HepG2 (cell line): ENCODE measurements around the gene CORO7. TPM values are rescaled to one million over a fixed set of nuclear protein-coding genes. Genes with fewer than 3 reads are reported as not detected.

Experiments used
- EEA1 ChIP-seq: sonication (generic); formaldehyde crosslinking; IDR thresholded peaks from 2 replicates; pipeline ENCODE4 v1.5.1; 2020; ENCODE audit warnings: mild to moderate bottlenecking, missing genetic modification reagents, borderline replicate concordance
- KIAA2018 ChIP-seq: sonication (generic); formaldehyde crosslinking; IDR thresholded peaks from 2 replicates; pipeline ENCODE4 v1.5.0; 2020; ENCODE audit warnings: mild to moderate bottlenecking, missing genetic modification reagents, borderline replicate concordance
- RNF219 ChIP-seq: sonication (generic); formaldehyde crosslinking; IDR thresholded peaks from 2 replicates; pipeline ENCODE4 v1.5.0; 2020; ENCODE audit warnings: mild to moderate bottlenecking, missing genetic modification reagents
- RORA ChIP-seq: sonication (generic); formaldehyde crosslinking; IDR thresholded peaks from 2 replicates; pipeline ENCODE4 v1.5.0; 2020; ENCODE audit warnings: mild to moderate bottlenecking, missing genetic modification reagents, moderate library complexity
- SETDB1 ChIP-seq: sonication (generic); formaldehyde crosslinking; IDR thresholded peaks from 2 replicates; pipeline ENCODE4 v1.5.1; 2020; ENCODE audit warnings: missing genetic modification reagents, mild to moderate bottlenecking, borderline replicate concordance
- THRA ChIP-seq: sonication (generic); formaldehyde crosslinking; IDR thresholded peaks from 2 replicates; pipeline ENCODE4 v1.4.0; 2020; ENCODE audit warnings: missing genetic modification reagents, borderline replicate concordance
- ZBTB21 ChIP-seq: sonication (generic); formaldehyde crosslinking; IDR thresholded peaks from 2 replicates; pipeline ENCODE4 v1.4.0; 2020; ENCODE audit warnings: missing genetic modification reagents
- ZFP36L1 ChIP-seq: sonication (generic); formaldehyde crosslinking; IDR thresholded peaks from 2 replicates; pipeline ENCODE4 v1.8.0; 2022; ENCODE audit warnings: mild to moderate bottlenecking, missing genetic modification reagents, moderate library complexity
- ZFP62 ChIP-seq: sonication (generic); formaldehyde crosslinking; IDR thresholded peaks from 2 replicates; pipeline ENCODE4 v1.4.0; 2020; ENCODE audit warnings: missing genetic modification reagents
- ZMYM2 ChIP-seq: sonication (generic); formaldehyde crosslinking; IDR thresholded peaks from 2 replicates; pipeline ENCODE4 v1.8.0; 2022; ENCODE audit warnings: mild to moderate bottlenecking, missing genetic modification reagents
- ZNF501 ChIP-seq: sonication (generic); formaldehyde crosslinking; IDR thresholded peaks from 2 replicates; pipeline ENCODE4 v1.5.1; 2020; ENCODE audit warnings: mild to moderate bottlenecking, moderate library complexity, missing genetic modification reagents
- polyA plus RNA-seq, 8 experiments: library from polyadenylated mRNA; depleted of rRNA in 3 of 8; stranded (reverse) in 7 of 8; unstranded in 1 of 8; fragments of >200 nt; fragmentation: Illumina TruSeq in 4 of 8; extraction: Trizol in 4 of 8; gene quantifications; 2 replicates each; pipeline versions ENCODE4 v1.2.1 to v1.2.3, GENCODE V29; 2011 to 2016; ENCODE audit warnings: low read depth in 4 of 8, missing spikeins in 1 of 8, mixed read lengths in 1 of 8; ENCODE audit not compliant: insufficient read depth in 1 of 8
- total RNA-seq, 5 experiments: library from RNA; depleted of rRNA; stranded (reverse); fragments of >200 nt; fragmentation: Illumina TruSeq; extraction: Trizol; gene quantifications; 2 replicates each; pipeline ENCODE4 v1.2.3, GENCODE V29; 2016; ENCODE audit warnings: low read depth in 1 of 5

Gene CORO7
- total and polyA plus RNA-seq, 2 of the 13 experiments (the other 11 are each of a cell fraction or from before 2014, with no cell fraction given): 9.9 to 14.3 TPM

GRCh38 chr16:4330277-4330874 lies 86.0 kb downstream of the CORO7 start (continued):
- TF ChIP-seq KIAA2018 (CRISPR knock-in tag): no peak
- no peak for TF ChIP-seq EEA1 (CRISPR knock-in tag)
- no peak for TF ChIP-seq RORA
- TF ChIP-seq ZBTB21: no peak
- no peak for TF ChIP-seq ZFP36L1 (CRISPR knock-in tag)
- TF ChIP-seq SETDB1 (CRISPR knock-in tag): 0 out of 2 replicates have a peak, but pooled peaks have one; percentile 48
- no peak for TF ChIP-seq ZFP62 (CRISPR knock-in tag)
- no peak for TF ChIP-seq RNF219 (CRISPR knock-in tag)
- no peak; the same call in 1 of the 2 replicates for TF ChIP-seq ZNF501 (CRISPR knock-in tag)
- TF ChIP-seq THRA (CRISPR knock-in tag): peak; percentile 46; the same call in 1 of the 2 replicates
- TF ChIP-seq ZMYM2 (CRISPR knock-in tag): no peak
